ENCODE data around the gene CAVIN2.

The CAVIN2 gene

DNA sequence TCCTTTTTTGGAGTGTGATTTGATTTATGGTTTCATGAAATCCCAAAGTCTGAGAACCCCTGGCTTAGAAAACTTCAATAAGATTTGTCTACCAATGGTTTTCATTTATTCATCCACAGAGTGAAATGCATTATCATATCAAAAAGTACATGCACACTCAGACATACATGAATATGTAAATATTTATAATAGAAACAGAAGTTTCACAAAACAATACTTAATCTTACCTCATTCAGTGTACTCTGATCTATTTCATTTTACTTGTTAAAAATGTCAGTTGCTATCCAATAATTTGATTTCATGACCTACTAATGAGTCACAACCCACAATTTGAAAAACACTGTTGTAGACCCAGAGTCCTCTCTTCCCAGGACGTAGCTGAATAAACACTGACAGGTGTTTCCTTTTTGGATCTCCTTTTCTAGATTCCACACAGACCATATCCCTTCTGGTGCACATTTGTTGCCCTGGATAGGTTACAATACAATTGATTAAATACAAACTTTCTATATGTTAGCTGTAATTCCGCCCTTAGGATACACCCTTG is 10.4 kb upstream of the CAVIN2 start:
- H3K4me1 Mint-ChIP-seq (ENCODE audit: low read depth): no peaks in the 10 kb centered on the region
- peaks cover 9% of the 10 kb centered on the region for H3K27me3 Mint-ChIP-seq (ENCODE audit: low read depth)

DNA sequence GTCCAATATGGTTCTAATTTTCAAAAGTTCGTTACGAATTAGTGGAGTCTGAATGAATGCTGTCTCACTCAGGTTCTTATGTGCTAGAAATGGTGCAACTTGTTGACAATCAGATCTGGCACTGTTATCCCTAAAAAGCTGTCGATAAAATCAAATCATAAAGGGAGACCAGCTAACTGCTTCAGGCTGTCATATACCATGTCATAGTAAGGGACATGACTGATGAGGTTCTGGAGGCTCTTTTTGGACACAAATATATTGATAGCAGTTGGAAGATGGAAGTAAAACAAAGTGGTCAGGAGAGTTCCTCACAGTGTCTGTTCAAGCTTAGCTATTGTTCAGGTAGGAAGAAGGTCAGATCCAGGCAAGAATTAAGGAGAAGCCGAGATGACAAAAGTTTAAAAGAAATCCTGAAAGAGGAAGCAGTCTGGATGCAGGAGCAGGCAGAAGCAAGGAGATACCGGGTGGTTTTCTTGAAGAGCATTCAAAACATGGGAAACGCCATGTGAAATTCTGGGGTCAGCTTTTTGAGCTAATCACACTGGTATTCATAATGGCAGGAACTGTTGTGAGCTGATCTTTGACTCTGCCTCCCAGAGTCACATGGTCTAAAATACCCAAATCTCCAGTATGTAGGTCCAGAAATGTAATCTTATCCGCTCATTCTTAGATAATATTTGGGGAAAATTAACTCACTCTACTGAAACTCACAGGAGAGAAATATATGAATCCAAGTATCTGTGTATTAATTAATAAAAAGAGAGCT is 9.4 kb upstream of the CAVIN2 start:
- Mint-ChIP-seq H3K27ac (no peak overlapping the region), H3K4me1 (ENCODE audit: low read depth) (no peaks in the 10 kb centered on the region), H3K4me3 (no peak overlapping the region), H3K36me3 (ENCODE audit: low read depth) (no peaks in the 10 kb centered on the region), H3K9me3 (no peaks in the 10 kb centered on the region), H3K27me3 (ENCODE audit: low read depth) (peaks cover 9% of the 10 kb centered on the region)
- DNase-seq (ENCODE audit: low spot score): no peak

More for the DNA sequence above, 10.4 kb upstream of the CAVIN2 start:
- DNase-seq (ENCODE audit: low spot score): no peak
- H3K9me3 Mint-ChIP-seq: no peaks in the 10 kb centered on the region
- H3K27ac Mint-ChIP-seq: no peak overlapping the region
- no peaks in the 10 kb centered on the region for H3K36me3 Mint-ChIP-seq (ENCODE audit: low read depth)
- H3K4me3 Mint-ChIP-seq: no peak overlapping the region

DNA sequence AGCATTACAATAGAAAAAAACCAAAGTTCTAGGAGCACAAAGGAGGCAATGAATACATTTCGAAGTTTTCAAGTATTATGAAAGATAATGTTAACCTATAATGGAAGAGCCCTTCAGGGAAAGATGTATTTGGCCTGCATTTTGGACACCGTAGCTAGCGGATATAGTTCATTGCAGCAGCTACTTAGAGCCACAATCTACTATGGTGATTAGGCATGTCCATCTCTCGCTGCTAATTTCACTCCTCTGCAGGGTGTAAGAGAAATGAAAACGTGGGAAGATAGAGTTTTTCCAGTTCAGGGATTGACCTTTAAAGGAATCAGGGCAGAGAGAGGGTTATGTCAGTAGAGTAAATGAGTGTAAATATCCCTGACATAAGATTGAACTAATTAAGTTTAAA is 8.5 kb upstream of the CAVIN2 start:
- Mint-ChIP-seq H3K4me3 (no peak overlapping the region), H3K27ac (no peak overlapping the region), H3K4me1 (ENCODE audit: low read depth) (no peaks in the 10 kb centered on the region), H3K27me3 (ENCODE audit: low read depth) (peaks cover 9% of the 10 kb centered on the region), H3K9me3 (no peaks in the 10 kb centered on the region), H3K36me3 (ENCODE audit: low read depth) (no peaks in the 10 kb centered on the region)
- no peak for DNase-seq (ENCODE audit: low spot score)

DNA sequence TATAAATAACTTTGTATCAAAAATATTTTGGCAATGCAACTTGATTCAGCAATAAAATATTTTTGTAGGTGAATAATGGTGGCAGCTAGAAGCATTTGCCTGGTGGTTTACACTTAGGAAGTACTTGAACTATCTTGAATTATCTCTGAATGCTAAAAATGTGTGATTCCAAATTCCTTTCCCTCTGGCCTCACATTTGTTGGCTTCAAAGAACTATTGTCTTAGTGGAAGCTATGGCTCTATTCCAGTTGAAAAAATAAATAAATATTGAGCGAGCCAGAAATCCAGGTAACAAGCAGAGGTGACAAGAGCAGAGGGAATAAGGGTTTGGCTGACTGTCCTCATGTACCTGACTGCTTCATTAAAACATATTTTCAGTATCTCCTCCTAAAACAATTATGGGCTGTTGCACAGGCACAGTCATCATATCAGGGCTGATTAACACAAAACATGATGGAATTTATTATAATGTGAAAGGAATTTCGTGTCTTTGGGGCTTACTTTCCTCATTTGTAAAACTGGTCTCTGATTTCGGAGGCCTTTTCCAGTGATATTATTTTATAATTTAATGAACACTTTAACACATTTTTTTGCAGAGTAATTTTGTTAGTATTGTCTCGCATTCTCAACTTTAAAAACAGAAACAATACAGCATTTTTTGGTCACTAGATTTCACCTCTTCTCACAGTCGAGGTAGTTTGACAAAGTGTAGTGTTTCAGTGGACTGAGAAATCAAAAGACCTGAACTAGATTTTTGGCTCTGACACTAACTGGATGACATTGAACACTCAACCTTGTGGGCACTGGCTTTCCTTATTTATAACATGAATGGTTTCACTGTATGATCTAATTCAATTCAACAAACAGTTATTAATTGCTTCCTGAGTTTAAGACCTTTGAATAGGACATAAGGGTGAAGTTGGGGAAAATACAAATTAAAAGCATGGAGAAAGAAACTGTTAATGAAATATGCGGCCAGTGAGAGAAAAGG is 7.8 kb upstream of the CAVIN2 start:
- Mint-ChIP-seq H3K9me3 (no peaks in the 10 kb centered on the region), H3K4me1 (ENCODE audit: low read depth) (no peaks in the 10 kb centered on the region), H3K4me3 (no peak overlapping the region), H3K27ac (no peak overlapping the region), H3K27me3 (ENCODE audit: low read depth) (peaks cover 13% of the 10 kb centered on the region), H3K36me3 (ENCODE audit: low read depth) (no peaks in the 10 kb centered on the region)
- no peak for DNase-seq (ENCODE audit: low spot score)

DNA sequence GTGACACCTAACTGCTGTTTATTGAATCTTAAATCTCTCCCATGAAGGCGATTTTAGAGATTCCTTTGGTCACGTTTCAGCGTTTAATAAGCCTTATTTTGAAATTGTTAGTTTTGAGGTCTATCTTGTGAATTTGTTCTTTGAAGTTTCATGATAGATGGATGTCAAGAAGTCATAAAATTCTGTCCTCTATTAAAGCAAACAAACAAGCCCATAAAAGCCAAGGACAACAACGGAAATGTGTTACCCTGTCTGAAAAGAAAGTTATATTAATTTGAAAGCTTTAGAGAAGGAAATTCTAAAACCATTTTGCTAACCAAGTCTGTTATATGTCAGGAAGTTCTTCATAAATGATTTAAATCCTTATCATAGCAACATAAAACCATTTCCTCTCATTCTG is 7.0 kb upstream of the CAVIN2 start:
- Mint-ChIP-seq H3K36me3 (ENCODE audit: low read depth) (no peaks in the 10 kb centered on the region), H3K9me3 (no peaks in the 10 kb centered on the region), H3K4me1 (ENCODE audit: low read depth) (no peaks in the 10 kb centered on the region), H3K27ac (no peak overlapping the region), H3K4me3 (no peak overlapping the region), H3K27me3 (ENCODE audit: low read depth) (peaks cover 14% of the 10 kb centered on the region)
- no peak for DNase-seq (ENCODE audit: low spot score)

DNA sequence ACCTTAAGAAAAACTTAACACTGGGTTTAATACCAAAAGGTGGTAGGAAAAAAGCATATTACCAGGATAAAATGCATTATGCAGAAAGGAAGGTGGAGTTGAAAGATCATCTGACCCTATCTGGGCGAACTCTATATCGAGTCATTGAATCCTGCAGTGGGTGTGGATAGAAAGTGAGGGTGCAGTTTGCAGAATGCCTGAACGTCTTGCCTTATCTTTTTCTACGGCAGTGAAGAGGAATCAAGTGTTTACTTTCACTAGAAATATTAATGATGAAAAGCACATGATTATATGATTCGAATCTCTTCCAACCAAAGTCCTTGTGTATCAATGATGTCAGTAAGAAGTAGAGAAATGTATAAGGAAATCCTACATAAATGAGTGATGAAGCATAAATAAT is 4.3 kb upstream of the CAVIN2 start:
- Mint-ChIP-seq H3K4me3 (no peak overlapping the region), H3K27me3 (ENCODE audit: low read depth) (peaks cover 32% of the 10 kb centered on the region), H3K27ac (no peak overlapping the region), H3K36me3 (ENCODE audit: low read depth) (no peaks in the 10 kb centered on the region), H3K9me3 (no peaks in the 10 kb centered on the region), H3K4me1 (ENCODE audit: low read depth) (no peaks in the 10 kb centered on the region)
- DNase-seq (ENCODE audit: low spot score): no peak

DNA sequence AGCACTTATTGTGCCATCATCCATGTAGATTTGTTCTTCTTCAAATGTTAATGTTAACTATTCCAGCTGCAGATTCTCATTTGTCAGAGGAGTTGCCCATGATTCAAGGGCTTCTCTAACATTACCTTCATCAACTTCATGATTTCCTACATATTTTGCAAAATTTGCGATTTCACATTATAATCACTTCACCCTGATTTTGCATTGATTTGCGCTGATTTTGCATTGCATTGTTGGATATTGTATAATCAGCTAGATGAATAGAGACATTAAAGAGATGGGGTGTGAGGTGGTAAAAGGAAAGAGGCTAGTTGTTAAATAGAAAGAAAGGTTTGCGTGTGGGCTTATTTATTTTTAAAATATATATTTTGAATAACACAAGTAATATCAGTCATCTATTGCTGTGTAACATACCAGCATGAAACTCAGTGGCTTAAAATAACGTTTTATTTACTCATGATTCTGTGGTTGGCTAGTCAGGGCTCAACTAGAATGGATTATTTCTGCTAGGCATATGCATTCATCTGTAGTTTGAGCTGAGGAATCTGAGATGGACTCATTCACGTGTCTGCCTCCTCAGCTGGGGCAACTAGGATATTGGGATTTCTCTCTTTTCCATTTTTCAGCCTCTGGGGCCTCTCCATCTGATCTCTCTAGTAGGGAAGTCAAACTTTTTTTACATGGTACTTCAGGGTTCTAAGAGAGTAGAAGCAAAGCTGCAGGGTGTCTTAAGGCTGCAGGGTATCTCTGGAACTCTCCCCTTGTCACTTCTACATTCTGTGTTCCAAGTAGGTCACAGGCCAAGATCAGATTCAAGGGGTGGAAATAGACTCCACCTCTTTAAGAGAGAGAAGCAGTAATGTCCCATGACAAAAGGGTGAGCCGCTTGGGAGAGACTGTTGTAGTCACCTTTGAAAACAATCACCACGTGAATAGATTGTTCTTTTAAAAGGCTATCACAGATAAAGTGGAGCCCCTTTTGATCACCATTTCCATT is 2.2 kb upstream of the CAVIN2 start:
- Mint-ChIP-seq H3K9me3 (no peaks in the 10 kb centered on the region), H3K4me3 (no peak overlapping the region), H3K4me1 (ENCODE audit: low read depth) (no peaks in the 10 kb centered on the region), H3K27ac (no peak overlapping the region), H3K27me3 (ENCODE audit: low read depth) (peaks cover 48% of the 10 kb centered on the region), H3K36me3 (ENCODE audit: low read depth) (no peaks in the 10 kb centered on the region)
- DNase-seq (ENCODE audit: low spot score): no peak

DNA sequence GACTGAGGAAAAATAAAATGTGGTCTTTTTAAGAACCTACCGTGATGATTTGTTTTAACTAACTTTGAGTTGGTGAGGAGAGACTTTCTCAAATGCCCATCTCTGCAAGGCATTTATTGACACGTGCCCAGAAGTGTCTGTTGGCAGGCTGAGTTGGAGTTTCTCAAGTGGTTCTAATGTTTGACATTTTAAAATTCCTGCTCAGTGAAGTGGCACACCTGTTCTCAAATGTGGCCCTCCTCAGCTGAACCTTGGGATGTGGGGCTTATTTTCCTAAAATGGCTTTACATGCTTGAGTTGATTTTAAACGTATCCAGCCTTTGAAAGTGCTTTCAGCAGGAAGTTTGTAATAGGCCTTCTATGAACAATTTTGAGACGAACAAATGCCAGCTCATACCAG is 876 bp upstream of the CAVIN2 start:
- H3K27me3 Mint-ChIP-seq (ENCODE audit: low read depth): peaks cover 52% of the 10 kb centered on the region
- H3K9me3 Mint-ChIP-seq: no peaks in the 10 kb centered on the region
- no peak overlapping the region for H3K27ac Mint-ChIP-seq
- no peaks in the 10 kb centered on the region for H3K4me1 Mint-ChIP-seq (ENCODE audit: low read depth)
- no peak overlapping the region for H3K4me3 Mint-ChIP-seq
- H3K36me3 Mint-ChIP-seq (ENCODE audit: low read depth): no peaks in the 10 kb centered on the region
- DNase-seq (ENCODE audit: low spot score): no peak

DNA sequence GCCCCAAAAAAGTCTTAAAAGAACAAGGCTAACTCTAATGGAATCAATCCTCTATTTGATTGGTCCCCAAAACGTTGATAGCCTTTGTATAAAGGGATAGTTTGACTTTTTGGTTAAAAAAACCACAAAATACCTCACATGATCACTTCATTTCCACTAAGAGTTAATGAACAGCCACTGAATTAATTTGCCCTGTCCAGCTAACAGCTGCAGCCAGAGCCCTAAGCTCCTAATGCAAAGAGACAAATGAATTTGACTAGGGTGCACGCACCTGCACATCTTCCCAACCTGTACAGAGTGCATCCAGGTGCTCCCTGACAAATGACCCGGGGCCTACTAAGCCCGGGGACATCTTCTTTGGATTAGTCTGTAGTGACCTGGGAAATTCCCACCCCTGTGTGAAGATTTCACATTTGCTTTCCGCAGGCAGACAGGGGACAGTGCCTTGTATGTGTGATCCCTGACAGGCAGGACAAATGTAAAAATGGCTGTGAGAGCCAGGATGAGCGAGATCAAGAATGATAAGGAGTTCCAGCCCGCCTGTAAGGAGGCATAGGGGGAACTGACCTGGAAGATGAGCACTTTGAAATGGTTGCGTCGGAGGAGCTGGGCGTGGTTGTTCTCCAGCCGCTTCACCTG is 893 bp downstream of the CAVIN2 start:
- H3K36me3 Mint-ChIP-seq (ENCODE audit: low read depth): no peaks in the 10 kb centered on the region
- no peak overlapping the region for H3K27ac Mint-ChIP-seq
- H3K4me3 Mint-ChIP-seq: no peak overlapping the region
- H3K4me1 Mint-ChIP-seq (ENCODE audit: low read depth): no peaks in the 10 kb centered on the region
- H3K27me3 Mint-ChIP-seq (ENCODE audit: low read depth): peaks cover 52% of the 10 kb centered on the region
- DNase-seq (ENCODE audit: low spot score): no peak
- no peaks in the 10 kb centered on the region for H3K9me3 Mint-ChIP-seq

DNA sequence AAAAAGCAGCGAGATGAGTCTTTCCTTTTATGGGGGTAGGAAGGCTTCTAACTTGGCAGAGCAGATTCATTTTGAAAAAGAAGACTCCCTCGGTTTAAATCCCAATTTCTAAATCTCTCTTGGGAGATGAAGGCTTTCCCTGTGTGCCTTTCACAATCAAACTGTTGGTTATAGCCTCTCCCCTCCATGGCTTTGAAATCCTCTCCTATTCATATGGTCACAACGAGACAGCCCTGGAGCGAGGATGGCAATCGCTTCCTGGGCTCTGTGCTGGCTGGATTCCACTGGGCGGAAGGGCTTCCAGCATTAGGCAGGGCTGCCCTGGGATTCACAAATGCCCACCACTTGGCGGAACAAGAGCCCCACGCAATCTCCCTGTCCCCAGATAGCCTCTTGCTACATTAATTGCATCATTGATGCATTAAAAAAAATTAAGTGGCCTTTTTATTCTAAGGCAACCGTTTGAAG is 1.6 kb downstream of the CAVIN2 start:
- no peak for DNase-seq (ENCODE audit: low spot score)
- Mint-ChIP-seq H3K27me3 (ENCODE audit: low read depth) (peaks cover 52% of the 10 kb centered on the region), H3K36me3 (ENCODE audit: low read depth) (no peaks in the 10 kb centered on the region), H3K4me3 (no peak overlapping the region), H3K4me1 (ENCODE audit: low read depth) (no peaks in the 10 kb centered on the region), H3K27ac (no peak overlapping the region), H3K9me3 (no peaks in the 10 kb centered on the region)

DNA sequence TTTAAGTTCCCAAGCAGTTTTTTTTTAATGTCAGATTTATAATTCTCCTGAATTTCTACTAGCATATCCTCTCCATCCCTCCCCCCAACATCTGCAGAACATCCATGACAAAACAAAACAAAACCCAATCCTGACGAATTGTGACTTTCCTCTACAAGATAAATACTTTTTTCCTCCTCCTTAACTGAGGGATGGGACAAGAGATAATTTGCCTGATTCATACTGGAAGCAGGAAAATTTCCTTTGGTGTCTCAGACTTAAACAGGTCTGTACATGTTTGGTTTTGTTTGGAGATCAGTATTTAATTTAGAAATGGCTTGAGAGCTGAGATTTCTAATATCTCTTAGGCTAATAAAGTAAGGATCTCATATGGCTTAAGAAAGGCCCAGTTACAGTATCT is 2.2 kb downstream of the CAVIN2 start:
- Mint-ChIP-seq H3K9me3 (no peaks in the 10 kb centered on the region), H3K27ac (no peak overlapping the region), H3K27me3 (ENCODE audit: low read depth) (peaks cover 51% of the 10 kb centered on the region), H3K36me3 (ENCODE audit: low read depth) (no peaks in the 10 kb centered on the region), H3K4me1 (ENCODE audit: low read depth) (no peaks in the 10 kb centered on the region), H3K4me3 (no peak overlapping the region)
- no peak for DNase-seq (ENCODE audit: low spot score)

DNA sequence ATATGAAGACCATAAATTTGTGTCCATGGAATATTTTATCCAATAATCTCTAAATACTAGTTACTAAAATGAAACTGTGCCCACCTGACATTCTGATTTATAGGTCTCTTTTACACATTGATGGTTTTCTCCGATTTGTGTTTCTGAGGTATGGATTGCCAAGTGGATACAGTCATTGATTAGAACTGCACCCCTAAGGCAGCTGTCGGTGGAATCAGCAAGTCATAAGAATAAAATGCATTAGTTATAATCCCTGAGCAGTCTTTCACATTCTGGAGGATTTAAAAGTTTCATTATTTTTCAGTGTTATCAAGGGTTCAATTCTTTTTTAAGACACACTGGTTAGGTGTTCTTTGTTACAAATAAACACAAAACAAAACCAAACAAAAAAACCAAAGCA is 6.0 kb downstream of the CAVIN2 start:
- no peak overlapping the region for H3K4me3 Mint-ChIP-seq
- peaks cover 31% of the 10 kb centered on the region for H3K27me3 Mint-ChIP-seq (ENCODE audit: low read depth)
- no peak for DNase-seq (ENCODE audit: low spot score)
- no peak overlapping the region for H3K27ac Mint-ChIP-seq
- H3K36me3 Mint-ChIP-seq (ENCODE audit: low read depth): no peaks in the 10 kb centered on the region
- H3K9me3 Mint-ChIP-seq: no peaks in the 10 kb centered on the region
- H3K4me1 Mint-ChIP-seq (ENCODE audit: low read depth): no peaks in the 10 kb centered on the region
